ENCODE measurements around the gene TNRC6B. TPM values are rescaled to one million over a fixed set of nuclear protein-coding genes. Genes with fewer than 3 reads are reported as not detected.

Gene TNRC6B
- total RNA-seq, 2 experiments from 2014 or later = 37.0 to 63.7 TPM

DNA sequence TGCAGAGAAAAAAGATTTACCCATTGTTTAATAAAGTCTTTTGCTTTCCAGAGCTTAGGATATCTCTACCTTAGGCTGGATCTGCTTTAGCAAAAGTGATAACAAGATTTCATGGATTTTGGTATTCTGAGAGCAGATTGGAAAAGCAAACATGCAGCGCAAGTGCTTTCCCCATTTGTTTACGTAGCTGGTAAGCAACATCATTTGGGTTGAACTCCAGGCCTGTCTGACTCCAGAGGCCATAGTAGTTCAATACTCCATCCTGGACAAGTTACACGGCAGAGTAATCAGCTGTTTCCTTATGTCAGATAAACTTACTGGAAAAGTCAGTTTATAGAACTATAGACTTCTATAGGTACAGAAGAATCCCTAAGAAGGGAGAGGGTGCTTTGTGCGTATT lies 40.6 kb upstream of the TNRC6B start:
- no peaks in the 10 kb centered on the region for H3K9me3 ChIP-seq (ENCODE audit: low read length)
- no peaks in the 10 kb centered on the region for H3K9me2 ChIP-seq (ENCODE audit: insufficient read depth, low read length)
- no peaks in the 10 kb centered on the region for H3K4me1 ChIP-seq (ENCODE audit: insufficient read depth, low read length, poor library complexity, severe bottlenecking)
- TF ChIP-seq, protein P1, sequence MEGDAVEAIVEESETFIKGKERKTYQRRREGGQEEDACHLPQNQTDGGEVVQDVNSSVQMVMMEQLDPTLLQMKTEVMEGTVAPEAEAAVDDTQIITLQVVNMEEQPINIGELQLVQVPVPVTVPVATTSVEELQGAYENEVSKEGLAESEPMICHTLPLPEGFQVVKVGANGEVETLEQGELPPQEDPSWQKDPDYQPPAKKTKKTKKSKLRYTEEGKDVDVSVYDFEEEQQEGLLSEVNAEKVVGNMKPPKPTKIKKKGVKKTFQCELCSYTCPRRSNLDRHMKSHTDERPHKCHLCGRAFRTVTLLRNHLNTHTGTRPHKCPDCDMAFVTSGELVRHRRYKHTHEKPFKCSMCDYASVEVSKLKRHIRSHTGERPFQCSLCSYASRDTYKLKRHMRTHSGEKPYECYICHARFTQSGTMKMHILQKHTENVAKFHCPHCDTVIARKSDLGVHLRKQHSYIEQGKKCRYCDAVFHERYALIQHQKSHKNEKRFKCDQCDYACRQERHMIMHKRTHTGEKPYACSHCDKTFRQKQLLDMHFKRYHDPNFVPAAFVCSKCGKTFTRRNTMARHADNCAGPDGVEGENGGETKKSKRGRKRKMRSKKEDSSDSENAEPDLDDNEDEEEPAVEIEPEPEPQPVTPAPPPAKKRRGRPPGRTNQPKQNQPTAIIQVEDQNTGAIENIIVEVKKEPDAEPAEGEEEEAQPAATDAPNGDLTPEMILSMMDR (conservative IDR thresholded peaks at IDR 0.05; ENCODE audit: low read length) = no peak
- no peak for TF ChIP-seq EZH2phosphoT487 (IDR thresholded peaks at IDR 0.05; ENCODE audit: borderline replicate concordance, low read depth, low read length)
- H3K4me3 ChIP-seq (ENCODE audit: low read depth, low read length, poor library complexity, severe bottlenecking) = no peak overlapping the region
- ChIA-PET POLR2A (interaction anchor here (1.5 kb wide), 1 partner anchor 8 kb away, joined by 6 read pairs; no protein-coding TSS in a partner anchor), CTCF (ENCODE audit: unreplicated experiment) (no interaction called here)
- H4K20me1 ChIP-seq (ENCODE audit: insufficient read depth, low read length) = no peaks in the 10 kb centered on the region
- H3K27ac ChIP-seq (ENCODE audit: low read depth, low read length, poor library complexity, severe bottlenecking) = no peak overlapping the region
- DNase-seq (ENCODE audit: low spot score) = no peak
- H3K79me2 ChIP-seq (ENCODE audit: insufficient read depth, low read depth, low read length) = no peaks in the 10 kb centered on the region
- intact Hi-C loops (cut with micrococcal nuclease; ENCODE audit: unreplicated experiment) = no loop called here
- H3K36me3 ChIP-seq (ENCODE audit: insufficient read depth, low read length) = 0 out of 2 replicates have a peak, but pooled peaks cover 5% of the 10 kb centered on the region
- H2AFZ ChIP-seq (ENCODE audit: low read length) = no peak overlapping the region
- BruUV-seq (replicated peaks) = no TSS peak
- no peak overlapping the region for H3K4me2 ChIP-seq (ENCODE audit: low read length)

DNA sequence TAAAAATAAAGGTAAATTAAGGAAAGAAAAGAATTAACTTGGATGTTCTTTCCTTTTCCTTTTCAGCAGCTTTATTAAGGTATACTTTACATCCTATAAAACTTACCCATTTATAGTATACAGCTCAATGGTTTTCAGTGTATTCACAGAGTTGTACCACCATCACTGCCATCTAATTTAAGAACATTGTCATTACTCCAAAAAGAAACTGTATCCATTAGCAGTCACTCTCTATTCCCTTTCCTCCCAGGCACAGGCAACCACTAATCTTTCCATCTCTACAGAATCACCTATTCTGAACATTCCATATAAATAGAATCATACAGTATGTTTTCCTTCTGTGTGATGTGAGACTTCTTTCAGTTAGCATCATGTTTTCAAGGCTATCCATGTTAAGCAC lies 38.9 kb upstream of the TNRC6B start:
- ChIA-PET CTCF (ENCODE audit: unreplicated experiment) (no interaction called here), POLR2A (interaction anchor here (1.1 kb wide), 1 partner anchor 51 kb away, joined by 3 read pairs; no protein-coding TSS in a partner anchor)
- H3K9me2 ChIP-seq (ENCODE audit: insufficient read depth, low read length) = no peaks in the 10 kb centered on the region
- no peaks in the 10 kb centered on the region for H3K9me3 ChIP-seq (ENCODE audit: low read length)
- no TSS peak for BruUV-seq (replicated peaks)
- intact Hi-C loops (cut with micrococcal nuclease; ENCODE audit: unreplicated experiment) = no loop called here
- no peaks in the 10 kb centered on the region for H4K20me1 ChIP-seq (ENCODE audit: insufficient read depth, low read length)
- no peak overlapping the region for H3K4me2 ChIP-seq (ENCODE audit: low read length)
- H3K36me3 ChIP-seq (ENCODE audit: insufficient read depth, low read length) = 0 out of 2 replicates have a peak, but pooled peaks cover 5% of the 10 kb centered on the region
- no peak overlapping the region for H3K27ac ChIP-seq (ENCODE audit: low read depth, low read length, poor library complexity, severe bottlenecking)
- no peaks in the 10 kb centered on the region for H3K79me2 ChIP-seq (ENCODE audit: insufficient read depth, low read depth, low read length)
- no peak overlapping the region for H3K4me3 ChIP-seq (ENCODE audit: low read depth, low read length, poor library complexity, severe bottlenecking)
- TF ChIP-seq EZH2phosphoT487 (IDR thresholded peaks at IDR 0.05; ENCODE audit: borderline replicate concordance, low read depth, low read length) = no peak
- TF ChIP-seq, protein P1 (conservative IDR thresholded peaks at IDR 0.05; ENCODE audit: low read length) = no peak
- no peak for DNase-seq (ENCODE audit: low spot score)
- H2AFZ ChIP-seq (ENCODE audit: low read length) = no peak overlapping the region
- no peaks in the 10 kb centered on the region for H3K4me1 ChIP-seq (ENCODE audit: insufficient read depth, low read length, poor library complexity, severe bottlenecking)

DNA sequence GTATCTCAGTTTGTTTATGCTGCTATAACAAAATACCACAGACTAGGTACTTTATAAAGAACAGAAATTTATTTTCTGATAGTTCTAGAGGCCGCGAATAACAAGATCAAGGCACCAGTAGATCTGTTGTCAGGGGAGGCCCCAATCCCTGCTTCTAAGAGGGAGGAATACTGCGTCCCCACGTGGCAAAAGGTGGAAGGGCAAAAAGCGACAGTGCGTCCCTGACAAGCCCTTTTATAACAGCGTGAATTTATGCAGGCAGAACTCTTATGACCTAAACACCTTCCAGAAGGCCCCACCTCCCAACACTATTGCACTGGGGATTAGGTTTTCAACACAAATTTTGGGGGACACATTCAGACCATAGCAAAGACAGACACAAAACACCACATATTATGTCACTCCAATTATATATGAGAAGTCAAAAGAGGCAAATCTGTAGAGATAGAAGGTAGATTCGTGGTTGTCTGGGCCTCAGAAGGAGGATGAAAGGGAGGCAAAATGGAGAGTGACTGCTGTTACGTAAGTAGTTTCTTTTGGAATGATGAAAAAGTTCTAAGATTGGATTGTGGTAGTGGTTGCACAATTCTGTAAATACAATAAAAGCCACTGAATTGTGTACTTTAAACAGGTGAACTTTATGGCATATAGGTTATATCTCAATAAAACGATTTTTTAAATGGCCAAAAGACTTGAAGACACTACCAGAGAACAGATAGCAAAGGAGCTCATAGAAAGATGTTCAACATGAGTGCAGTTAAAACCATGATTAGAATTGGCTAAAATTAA lies 30.1 kb upstream of the TNRC6B start:
- H4K20me1 ChIP-seq (ENCODE audit: insufficient read depth, low read length) = no peaks in the 10 kb centered on the region
- no peaks in the 10 kb centered on the region for H3K79me2 ChIP-seq (ENCODE audit: insufficient read depth, low read depth, low read length)
- ChIA-PET CTCF (ENCODE audit: unreplicated experiment) (no interaction called here), POLR2A (no interaction called here)
- H2AFZ ChIP-seq (ENCODE audit: low read length) = no peak overlapping the region
- no peak overlapping the region for H3K4me3 ChIP-seq (ENCODE audit: low read depth, low read length, poor library complexity, severe bottlenecking)
- DNase-seq (ENCODE audit: low spot score) = no peak
- no peaks in the 10 kb centered on the region for H3K9me2 ChIP-seq (ENCODE audit: insufficient read depth, low read length)
- intact Hi-C loops (cut with micrococcal nuclease; ENCODE audit: unreplicated experiment) = no loop called here
- no peak overlapping the region for H3K4me2 ChIP-seq (ENCODE audit: low read length)
- no peak for TF ChIP-seq EZH2phosphoT487 (IDR thresholded peaks at IDR 0.05; ENCODE audit: borderline replicate concordance, low read depth, low read length)
- TF ChIP-seq, protein P1 (conservative IDR thresholded peaks at IDR 0.05; ENCODE audit: low read length) = no peak
- H3K36me3 ChIP-seq (ENCODE audit: insufficient read depth, low read length) = no peaks in the 10 kb centered on the region
- H3K4me1 ChIP-seq (ENCODE audit: insufficient read depth, low read length, poor library complexity, severe bottlenecking) = no peaks in the 10 kb centered on the region
- BruUV-seq (replicated peaks) = no TSS peak
- H3K9me3 ChIP-seq (ENCODE audit: low read length) = no peaks in the 10 kb centered on the region
- H3K27ac ChIP-seq (ENCODE audit: low read depth, low read length, poor library complexity, severe bottlenecking) = no peak overlapping the region

Measured in OCI-LY7 (cell line).